Measurements from ENCODE around the gene SNTB2. TPM values are rescaled to one million over a fixed set of nuclear protein-coding genes. Genes with fewer than 3 reads are reported as not detected.

Gene SNTB2
- polyA plus RNA-seq, 3 donors, result 1.2 to 6.0 (median 5.0) TPM

DNA sequence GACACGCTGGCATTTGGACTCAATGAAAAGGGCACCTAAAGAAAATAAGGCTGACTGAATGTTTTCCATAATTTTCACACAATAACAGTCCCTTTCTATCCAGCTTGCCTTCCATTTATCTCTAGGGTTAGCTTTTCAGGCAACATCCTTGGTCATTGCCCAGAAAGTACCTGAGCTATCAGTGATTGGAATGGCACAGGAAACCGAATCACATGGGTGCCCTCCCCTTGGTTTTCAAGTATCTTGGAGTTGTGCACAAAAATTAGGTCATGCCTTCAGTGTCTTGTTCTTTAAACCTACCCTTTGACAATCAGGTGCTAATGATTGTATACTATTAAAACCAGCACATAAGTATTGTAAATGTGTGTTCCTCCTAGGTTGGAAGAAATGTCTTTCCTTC is 120.9 kb downstream of the SNTB2 start:
- Histone ChIP-seq H3K79me2 (ENCODE audit: insufficient read depth, low read length) (peaks cover 16% of the 10 kb centered on the region), H3K9ac (ENCODE audit: insufficient read depth, low read length, poor library complexity, severe bottlenecking) (no peak overlapping the region), H2AFZ (ENCODE audit: insufficient read depth, low read depth, low read length, poor library complexity, severe bottlenecking) (no peak overlapping the region), H3K36me3 (replicated peaks in 1 of 2; ENCODE audit: control insufficient read depth in 1 of 2, insufficient read depth in 2 of 2, low read length in 2 of 2) (no peaks in the 10 kb centered on the region), H3K4me3 (replicated peaks in 1 of 3; ENCODE audit: low read depth in 2 of 3, low read length in 3 of 3) (no peak overlapping the region), H4K20me1 (ENCODE audit: insufficient read depth, low read length) (peaks cover 10% of the 10 kb centered on the region), H3K9me3 (replicated peaks in 1 of 2; ENCODE audit: control insufficient read depth in 1 of 2, insufficient read depth in 1 of 2, low read length in 2 of 2) (no peaks in the 10 kb centered on the region), H3K27me3 (ENCODE audit: control insufficient read depth in 2 of 2, insufficient read depth in 2 of 2, low read length in 2 of 2) (no peaks in the 10 kb centered on the region), H3K4me2 (replicated peaks; ENCODE audit: extremely low read depth, low read length, poor library complexity, severe bottlenecking) (no peak overlapping the region), H3K4me1 (ENCODE audit: control insufficient read depth in 1 of 2, insufficient read depth in 2 of 2, low read length in 2 of 2) (peaks cover 13 to 14% of the 10 kb centered on the region in 2 donors), H3K27ac (ENCODE audit: low read depth in 1 of 2, low read length in 2 of 2) (no peak overlapping the region)
- Mint-ChIP-seq H3K9me3 (no peaks in the 10 kb centered on the region), H3K36me3 (peaks cover 0 to 6% of the 10 kb centered on the region in 2 donors), H3K27me3 (ENCODE audit: low read depth in 3 of 3) (peaks cover 3 to 16% (median 5%) of the 10 kb centered on the region in 3 donors), H3K4me3 (no peak overlapping the region), H3K4me1 (peaks cover 12% of the 10 kb centered on the region), H3K27ac (no peak overlapping the region)
- WGBS (ENCODE audit: insufficient coverage), result no CpG with 5 or more reads among the region's 2 CpGs
- intact Hi-C loops (cut with micrococcal nuclease), result no loop called here
- TF ChIP-seq, protein P1, sequence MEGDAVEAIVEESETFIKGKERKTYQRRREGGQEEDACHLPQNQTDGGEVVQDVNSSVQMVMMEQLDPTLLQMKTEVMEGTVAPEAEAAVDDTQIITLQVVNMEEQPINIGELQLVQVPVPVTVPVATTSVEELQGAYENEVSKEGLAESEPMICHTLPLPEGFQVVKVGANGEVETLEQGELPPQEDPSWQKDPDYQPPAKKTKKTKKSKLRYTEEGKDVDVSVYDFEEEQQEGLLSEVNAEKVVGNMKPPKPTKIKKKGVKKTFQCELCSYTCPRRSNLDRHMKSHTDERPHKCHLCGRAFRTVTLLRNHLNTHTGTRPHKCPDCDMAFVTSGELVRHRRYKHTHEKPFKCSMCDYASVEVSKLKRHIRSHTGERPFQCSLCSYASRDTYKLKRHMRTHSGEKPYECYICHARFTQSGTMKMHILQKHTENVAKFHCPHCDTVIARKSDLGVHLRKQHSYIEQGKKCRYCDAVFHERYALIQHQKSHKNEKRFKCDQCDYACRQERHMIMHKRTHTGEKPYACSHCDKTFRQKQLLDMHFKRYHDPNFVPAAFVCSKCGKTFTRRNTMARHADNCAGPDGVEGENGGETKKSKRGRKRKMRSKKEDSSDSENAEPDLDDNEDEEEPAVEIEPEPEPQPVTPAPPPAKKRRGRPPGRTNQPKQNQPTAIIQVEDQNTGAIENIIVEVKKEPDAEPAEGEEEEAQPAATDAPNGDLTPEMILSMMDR (IDR thresholded peaks at IDR 0.05), result no peak
- no peak for DNase-seq

DNA sequence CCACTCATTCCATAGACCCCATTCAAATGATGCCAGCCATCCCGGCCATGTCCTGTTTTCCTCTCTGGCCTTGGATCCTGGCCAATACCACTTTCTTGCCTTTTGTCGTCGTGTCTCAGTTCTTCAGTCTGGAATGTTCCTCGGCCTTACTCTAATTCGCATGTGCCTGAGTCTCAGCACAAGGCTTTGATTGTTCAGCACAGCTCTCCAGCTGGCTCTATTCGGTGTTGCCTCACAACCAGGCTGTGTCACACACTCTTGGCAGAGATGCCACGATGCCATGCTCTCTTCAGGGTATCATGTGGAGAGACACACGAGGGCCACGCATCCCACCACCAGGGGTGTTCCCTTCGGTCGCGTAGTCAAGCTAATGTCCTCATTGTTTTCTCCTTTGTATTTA is 122.4 kb downstream of the SNTB2 start:
- intact Hi-C loops (cut with micrococcal nuclease), result no loop called here
- no peaks in the 10 kb centered on the region for H3K9me3 ChIP-seq (replicated peaks in 1 of 2; ENCODE audit: control insufficient read depth in 1 of 2, insufficient read depth in 1 of 2, low read length in 2 of 2)
- TF ChIP-seq, protein P1 (IDR thresholded peaks at IDR 0.05), result no peak
- 91% methylated on average over 7 of the region's 12 CpGs for WGBS (ENCODE audit: insufficient coverage)
- no peak overlapping the region for H3K4me3 ChIP-seq (replicated peaks in 1 of 3; ENCODE audit: low read depth in 2 of 3, low read length in 3 of 3)
- no peaks in the 10 kb centered on the region for H3K27me3 ChIP-seq (ENCODE audit: control insufficient read depth in 2 of 2, insufficient read depth in 2 of 2, low read length in 2 of 2)
- H3K27ac ChIP-seq (ENCODE audit: low read depth in 1 of 2, low read length in 2 of 2), result no peak overlapping the region
- H3K9ac ChIP-seq (ENCODE audit: insufficient read depth, low read length, poor library complexity, severe bottlenecking), result no peak overlapping the region
- H3K4me3 Mint-ChIP-seq, result no peak overlapping the region
- peaks cover 5 to 19% of the 10 kb centered on the region in 2 donors for H3K36me3 Mint-ChIP-seq
- peaks cover 30% of the 10 kb centered on the region for H3K79me2 ChIP-seq (ENCODE audit: insufficient read depth, low read length)
- peaks cover 25% of the 10 kb centered on the region for H4K20me1 ChIP-seq (ENCODE audit: insufficient read depth, low read length)
- no peak overlapping the region for H2AFZ ChIP-seq (ENCODE audit: insufficient read depth, low read depth, low read length, poor library complexity, severe bottlenecking)
- peak overlapping the region in 2 of 7 donors; percentile 9 to 51 for H3K27ac Mint-ChIP-seq
- H3K36me3 ChIP-seq (replicated peaks in 1 of 2; ENCODE audit: control insufficient read depth in 1 of 2, insufficient read depth in 2 of 2, low read length in 2 of 2), result peaks cover 0 to 14% of the 10 kb centered on the region in 2 donors
- H3K4me2 ChIP-seq (replicated peaks; ENCODE audit: extremely low read depth, low read length, poor library complexity, severe bottlenecking), result no peak overlapping the region
- H3K9me3 Mint-ChIP-seq, result no peaks in the 10 kb centered on the region
- H3K27me3 Mint-ChIP-seq (ENCODE audit: low read depth in 3 of 3), result peaks cover 3 to 14% (median 5%) of the 10 kb centered on the region in 3 donors
- H3K4me1 Mint-ChIP-seq, result peaks cover 15% of the 10 kb centered on the region
- H3K4me1 ChIP-seq (ENCODE audit: control insufficient read depth in 1 of 2, insufficient read depth in 2 of 2, low read length in 2 of 2), result peaks cover 13 to 14% of the 10 kb centered on the region in 2 donors
- DNase-seq, result no peak
